OCI-LY3 (cell line): ENCODE data around the gene RPL13A.

Experiments
- EZH2phosphoT487 ChIP-seq: fragments of 200-600 bp; shearing (Covaris generic); IDR thresholded peaks from 2 replicates; pipeline ENCODE4 v1.6.1; 2018; ENCODE audit warnings: antibody characterized with exemption, mixed run types, low read depth
- TF ChIP-seq, protein P1 (sequence below): fragments of 200-600, 300-600 bp; sonication (generic); IDR thresholded peaks from 2 replicates; pipeline ENCODE4 v1.5.1; 2014; ENCODE audit warnings: antibody characterized with exemption, low read length, low read depth

DNA sequence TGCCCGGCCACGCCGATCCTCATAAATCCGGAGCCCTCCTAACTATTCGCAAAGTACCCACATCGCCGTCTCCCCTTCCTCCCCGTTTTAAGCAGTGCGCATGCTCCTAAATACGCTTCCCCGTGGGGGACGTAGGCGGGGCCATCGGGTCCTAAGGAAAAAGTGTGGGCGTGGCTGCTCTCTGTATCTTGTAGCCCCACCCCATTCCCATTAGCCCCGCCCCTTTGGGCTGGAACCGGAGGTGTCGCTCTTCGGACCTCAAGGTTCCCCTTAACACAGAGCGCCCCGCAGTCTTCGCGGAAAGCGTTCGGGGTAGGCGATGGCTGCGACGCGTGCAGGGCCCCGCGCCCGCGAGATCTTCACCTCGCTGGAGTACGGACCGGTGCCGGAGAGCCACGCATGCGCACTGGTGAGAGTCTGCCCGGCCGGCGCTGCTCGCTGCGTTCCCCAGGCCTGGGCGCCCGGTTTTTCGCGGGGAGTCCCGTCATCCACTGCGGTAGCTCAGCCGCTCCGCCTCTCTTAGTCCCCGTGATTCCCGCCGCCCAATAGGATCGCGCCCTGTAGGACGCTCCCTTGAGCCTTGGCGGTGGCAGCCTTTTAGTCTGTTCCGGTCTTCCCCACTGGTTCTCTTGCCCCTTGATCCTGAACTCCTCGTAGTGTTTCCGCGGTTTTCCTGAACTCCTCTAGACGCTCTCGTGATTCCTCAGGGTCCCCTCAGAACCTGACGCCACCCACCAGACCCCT, 34.2 kb upstream of the RPL13A start, which contains the start of gene ALDH16A1:
- TF ChIP-seq, protein P1, sequence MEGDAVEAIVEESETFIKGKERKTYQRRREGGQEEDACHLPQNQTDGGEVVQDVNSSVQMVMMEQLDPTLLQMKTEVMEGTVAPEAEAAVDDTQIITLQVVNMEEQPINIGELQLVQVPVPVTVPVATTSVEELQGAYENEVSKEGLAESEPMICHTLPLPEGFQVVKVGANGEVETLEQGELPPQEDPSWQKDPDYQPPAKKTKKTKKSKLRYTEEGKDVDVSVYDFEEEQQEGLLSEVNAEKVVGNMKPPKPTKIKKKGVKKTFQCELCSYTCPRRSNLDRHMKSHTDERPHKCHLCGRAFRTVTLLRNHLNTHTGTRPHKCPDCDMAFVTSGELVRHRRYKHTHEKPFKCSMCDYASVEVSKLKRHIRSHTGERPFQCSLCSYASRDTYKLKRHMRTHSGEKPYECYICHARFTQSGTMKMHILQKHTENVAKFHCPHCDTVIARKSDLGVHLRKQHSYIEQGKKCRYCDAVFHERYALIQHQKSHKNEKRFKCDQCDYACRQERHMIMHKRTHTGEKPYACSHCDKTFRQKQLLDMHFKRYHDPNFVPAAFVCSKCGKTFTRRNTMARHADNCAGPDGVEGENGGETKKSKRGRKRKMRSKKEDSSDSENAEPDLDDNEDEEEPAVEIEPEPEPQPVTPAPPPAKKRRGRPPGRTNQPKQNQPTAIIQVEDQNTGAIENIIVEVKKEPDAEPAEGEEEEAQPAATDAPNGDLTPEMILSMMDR = no peak
- TF ChIP-seq EZH2phosphoT487 = no peak
